Gastrocnemius medialis (tissue), 4 donors: ENCODE measurements around the gene SYF2.
"Not testable (repeated sequence)": the region's sequence is repeated elsewhere in the genome, so short reads cannot be mapped to it uniquely, and the experiment has no call there.

Experiments
- CTCF ChIP-seq, 5 experiments: fragments of 450-650 bp in 3 of 5; fragments of 200-600 bp in 2 of 5; sonication (generic) in 2 of 5; IDR thresholded peaks in 4 of 5; conservative IDR thresholded peaks in 1 of 5; 1 replicate in 4 of 5; 2 replicates in 1 of 5; pipeline ENCODE4 v1.5.1; 2016 to 2019; ENCODE audit warnings: antibody characterized with exemption in 5 of 5, mild to moderate bottlenecking in 3 of 5, moderate library complexity in 3 of 5
- POLR2A ChIP-seq, 2 donors: fragments of 450-650 bp; IDR thresholded peaks; one replicate each; pipeline ENCODE4 v1.6.1; 2017; ENCODE audit warnings: antibody characterized with exemption in 2 of 2, mild to moderate bottlenecking in 2 of 2, moderate library complexity in 2 of 2

GRCh38 chr1:25236261-25236660, 4.0 kb upstream of the SYF2 start:
- TF ChIP-seq CTCF (IDR thresholded peaks at IDR 0.05 in 4 of 5, conservative IDR thresholded peaks at IDR 0.05 in 1 of 5); POLR2A (IDR thresholded peaks at IDR 0.05): not testable (repeated sequence)
